HG03097 (cell line): ENCODE results near the gene ZNF324.
"Not testable (repeated sequence)": the region's sequence is repeated elsewhere in the genome, so short reads cannot be mapped to it uniquely, and the experiment has no call there.

Source experiments
- ATAC-seq: cut with Tn5 transposase; IDR thresholded peaks from one replicate; pipeline ENCODE4 v1.9.1; 2021; ENCODE audit not compliant: unreplicated experiment, low FRiP score

Gene ZNF324

GRCh38 chr19:58466760-58467589 is at the start of gene ZNF324:
Gene ZNF324 (plus strand): TSS chr19:58467080. CDS start chr19:58469186, 2,106 bp downstream.
- ATAC-seq = peak; percentile 91

DNA sequence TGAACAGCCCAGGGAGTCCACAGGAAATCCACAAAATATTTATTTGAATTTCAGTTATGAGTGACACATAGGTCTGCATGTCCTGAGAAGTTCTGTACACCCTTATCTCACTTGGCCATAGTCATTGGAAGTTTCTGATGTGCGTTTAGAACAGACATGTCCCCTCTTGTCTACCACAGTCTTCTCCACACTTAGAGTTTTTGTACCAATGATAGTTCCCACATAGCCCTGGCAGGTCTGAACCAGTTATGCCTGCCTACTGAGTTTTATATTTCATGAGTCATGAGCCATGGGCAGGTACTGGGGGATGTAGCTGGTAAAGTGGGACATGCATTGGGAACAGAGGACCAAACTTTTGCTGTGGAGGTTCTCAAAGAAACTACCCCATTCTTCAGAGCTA is 38.3 kb upstream of the ZNF324 start:
- no peak for ATAC-seq

GRCh38 chr19:58429745-58430144 is 37.1 kb upstream of the ZNF324 start:
- no peak for ATAC-seq

GRCh38 chr19:58434217-58434616 is 32.7 kb upstream of the ZNF324 start:
- ATAC-seq = no peak

- ATAC-seq = peak; percentile 95
These were observed 27.0 kb upstream of the ZNF324 start, which contains the start of gene ZNF132 for GRCh38 chr19:58439576-58440554. Gene ZNF132 (minus strand): TSS chr19:58440153. CDS start chr19:58439821, 332 bp downstream.

DNA sequence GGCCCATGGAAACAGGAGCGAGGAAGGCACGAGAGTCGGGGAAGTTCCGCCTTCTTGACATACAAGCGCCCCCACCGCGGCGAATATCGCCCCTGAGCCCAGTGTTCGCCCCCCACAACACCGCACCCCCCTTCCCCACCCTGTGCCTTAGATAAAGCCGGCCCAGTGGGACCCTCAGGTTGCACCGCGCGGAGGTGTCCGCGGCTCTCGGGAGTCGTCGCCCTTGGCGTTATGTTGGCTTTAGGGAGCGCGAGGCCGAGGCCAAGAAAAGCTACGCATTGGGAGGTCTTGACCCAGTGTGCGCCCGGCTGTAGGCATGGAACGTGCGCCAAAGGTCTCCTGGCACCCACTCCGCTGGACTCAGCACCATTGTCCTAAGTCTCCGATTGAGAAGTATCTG is 26.3 kb upstream of the ZNF324 start:
- no peak for ATAC-seq

GRCh38 chr19:58442986-58443385 is 23.9 kb upstream of the ZNF324 start:
- not testable (repeated sequence) for ATAC-seq

DNA sequence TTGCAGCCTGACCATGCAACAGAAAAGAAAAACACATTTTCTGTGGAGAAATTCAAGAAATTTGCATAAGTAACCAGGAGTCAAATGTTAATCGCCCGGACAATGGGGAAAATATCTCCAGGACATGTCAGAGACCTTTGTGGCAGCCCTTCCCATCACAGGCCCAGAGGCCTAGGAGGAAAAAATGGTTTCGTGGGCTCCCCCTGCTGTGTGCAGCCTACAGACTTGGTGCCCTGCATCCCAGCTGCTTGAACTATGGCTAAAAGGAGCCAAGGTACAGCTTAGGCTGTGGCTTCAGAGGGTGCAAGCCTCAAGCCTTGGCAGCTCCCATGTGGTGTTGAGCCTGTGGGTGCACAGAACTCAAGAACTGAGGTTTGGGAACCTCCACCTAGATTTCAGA is 18.0 kb upstream of the ZNF324 start:
- ATAC-seq = not testable (repeated sequence)

- not testable (repeated sequence) for ATAC-seq
These were observed 16.9 kb upstream of the ZNF324 start for GRCh38 chr19:58449980-58450379.

DNA sequence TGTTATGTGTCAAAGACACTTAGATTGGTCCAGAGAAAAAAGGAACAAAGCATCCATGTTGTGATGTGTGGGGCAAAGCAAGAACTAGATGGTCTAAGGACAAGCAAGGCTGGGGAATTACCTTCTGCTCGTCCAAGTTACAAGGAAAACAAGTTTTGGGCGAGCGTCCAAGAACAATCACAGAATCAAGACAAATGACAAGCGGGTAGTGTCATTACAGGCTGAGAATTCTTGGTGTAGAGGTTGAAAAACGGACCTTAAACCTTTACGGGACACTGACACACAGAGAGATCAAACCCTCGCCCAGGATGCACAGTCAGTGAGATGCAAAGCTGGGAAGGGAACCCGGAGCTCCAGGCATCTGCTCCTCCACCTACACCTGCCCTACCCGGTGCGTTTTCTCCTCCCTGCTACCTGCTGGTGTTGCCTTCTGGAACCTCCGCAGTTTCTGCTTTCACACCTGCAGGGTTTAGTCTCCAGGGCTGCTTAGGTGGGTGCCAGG is 16.0 kb upstream of the ZNF324 start:
- ATAC-seq = peak; percentile 5

- peak; percentile 94 for ATAC-seq
These were observed 15.3 kb upstream of the ZNF324 start, which contains the start of gene ZNF324B for GRCh38 chr19:58451358-58452101. Gene ZNF324B (plus strand): TSS chr19:58451622. CDS start chr19:58453702, 2,080 bp downstream.

- no peak for ATAC-seq
These were observed 13.1 kb upstream of the ZNF324 start for GRCh38 chr19:58453743-58454142.

GRCh38 chr19:58455306-58455705 is 11.6 kb upstream of the ZNF324 start:
- no peak for ATAC-seq

GRCh38 chr19:58456111-58456510 is 10.8 kb upstream of the ZNF324 start:
- no peak for ATAC-seq

DNA sequence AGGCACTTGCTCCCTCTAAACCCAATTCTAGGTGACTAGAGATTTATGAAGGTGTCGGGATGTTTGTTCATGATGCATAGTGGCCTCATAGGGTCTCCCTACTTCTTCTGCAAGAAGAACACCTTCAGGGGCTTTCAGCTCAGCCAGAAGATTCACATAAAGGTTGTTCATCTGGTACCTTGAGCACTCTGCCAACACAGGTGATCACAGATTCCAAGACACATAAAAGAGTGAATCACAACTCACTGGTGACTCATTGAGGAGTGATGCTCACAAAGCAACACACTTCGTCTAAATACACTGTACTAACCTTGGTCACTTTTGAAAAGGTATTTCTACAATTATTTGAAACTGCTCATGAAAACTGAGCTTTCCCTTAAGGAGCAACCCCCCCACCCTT is 6.8 kb upstream of the ZNF324 start:
- no peak for ATAC-seq

- ATAC-seq = peak; percentile 24
These were observed 656 bp upstream of the ZNF324 start for GRCh38 chr19:58466089-58466759.

GRCh38 chr19:58468216-58468839 is 1.4 kb downstream of the ZNF324 start:
- no peak for ATAC-seq

- no peak for ATAC-seq
These were observed 2.5 kb downstream of the ZNF324 start for GRCh38 chr19:58469241-58470013.
